Skeletal muscle satellite cell (primary cell): ENCODE measurements around the gene RBPJ.
A peak's percentile ranks its signal among the peaks of the same experiment; 100 is the strongest.
"Not testable (repeated sequence)": the region's sequence is repeated elsewhere in the genome, so short reads cannot be mapped to it uniquely, and the experiment has no call there.

Experiments
- H3K27me3 ChIP-seq: 2 replicates; pipeline ENCODE4 v1.7.0; 2013; ENCODE audit warnings: low read length; ENCODE audit not compliant: control insufficient read depth, insufficient read depth
- H3K36me3 ChIP-seq: 2 replicates; pipeline ENCODE4 v1.7.0; 2013; ENCODE audit warnings: mild to moderate bottlenecking, control low read depth, low read length; ENCODE audit not compliant: insufficient read depth
- H3K4me1 ChIP-seq: 2 replicates; pipeline ENCODE4 v1.7.0; 2013; ENCODE audit warnings: low read length; ENCODE audit not compliant: control insufficient read depth, insufficient read depth
- H3K4me2 ChIP-seq: 2 replicates; pipeline ENCODE4 v1.7.0; 2013; ENCODE audit warnings: mild to moderate bottlenecking, low read length
- H3K4me3 ChIP-seq: 2 replicates; pipeline ENCODE4 v1.7.0; 2013; ENCODE audit warnings: low read length
- H3K9ac ChIP-seq: 2 replicates; pipeline ENCODE4 v1.7.0; 2013; ENCODE audit warnings: mild to moderate bottlenecking, low read depth, low read length, moderate library complexity
- H3K9me3 ChIP-seq: replicated peaks from 2 replicates; pipeline ENCODE4 v1.7.0; 2013; ENCODE audit warnings: mild to moderate bottlenecking, control low read depth, low read length

RBPJ gene

DNA sequence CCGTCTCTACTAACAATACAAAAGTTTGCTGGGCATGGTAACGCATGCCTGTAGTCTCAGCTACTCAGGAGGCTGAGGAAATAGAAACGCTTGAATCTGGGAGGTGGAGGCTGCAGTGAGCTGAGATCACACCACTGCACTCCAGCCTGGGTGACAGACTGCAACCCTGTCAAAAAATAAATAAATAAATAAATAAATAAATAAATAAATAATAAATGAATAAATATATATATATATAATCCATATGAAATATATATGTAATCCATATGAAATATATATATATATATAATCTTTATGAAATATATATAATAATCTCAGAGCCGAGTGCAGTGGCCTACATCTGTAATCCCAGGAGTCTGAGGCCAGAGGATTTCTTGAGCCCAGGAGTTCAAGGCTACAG is 17.8 kb upstream of the RBPJ start:
- H3K27me3 ChIP-seq: no peaks in the 10 kb centered on the region

DNA sequence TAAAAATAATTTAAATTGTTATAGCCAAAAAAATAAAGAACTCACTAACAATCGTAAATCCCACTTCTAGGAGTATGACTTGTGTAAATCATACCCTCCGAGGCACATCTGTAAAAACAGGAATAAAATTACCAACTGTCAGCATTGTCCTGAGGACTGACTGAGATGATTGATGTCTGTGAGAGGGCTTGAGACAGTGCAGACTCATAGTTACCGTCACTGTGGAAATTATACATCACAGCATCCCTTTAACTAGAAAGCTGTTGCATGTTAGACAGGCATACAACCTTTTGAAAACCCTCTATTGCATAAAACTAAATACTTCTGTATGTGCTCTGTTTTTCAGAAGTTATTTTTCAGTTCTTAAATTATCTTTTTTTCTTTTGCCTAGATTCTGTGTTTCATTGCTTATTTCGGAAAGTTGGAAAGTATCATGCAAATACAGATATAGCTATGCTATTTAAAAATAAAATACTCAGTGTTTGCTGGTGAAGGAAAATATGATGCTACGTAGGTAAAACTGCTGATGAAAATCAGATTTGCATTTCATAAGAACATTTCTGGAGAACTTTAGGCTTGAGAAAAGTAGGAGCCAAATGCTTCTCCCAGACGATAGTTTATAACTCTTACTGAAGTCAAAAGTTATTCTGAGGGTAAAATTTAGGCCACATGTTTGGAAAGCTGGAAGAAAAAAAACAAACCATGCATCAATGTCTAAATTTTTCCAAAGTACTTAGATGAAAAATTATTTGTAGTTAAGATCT is 13.6 kb upstream of the RBPJ start:
- Histone ChIP-seq H3K9ac (no peak overlapping the region), H3K27me3 (no peaks in the 10 kb centered on the region), H3K4me2 (no peak overlapping the region), H3K4me3 (no peak overlapping the region), H3K9me3 (no peaks in the 10 kb centered on the region), H3K36me3 (no peaks in the 10 kb centered on the region), H3K4me1 (no peaks in the 10 kb centered on the region)

More for the DNA sequence above, 17.8 kb upstream of the RBPJ start:
- no peaks in the 10 kb centered on the region for H3K36me3 ChIP-seq
- no peak overlapping the region for H3K4me2 ChIP-seq
- peaks cover 8% of the 10 kb centered on the region for H3K4me1 ChIP-seq
- H3K9me3 ChIP-seq: no peaks in the 10 kb centered on the region
- no peak overlapping the region for H3K4me3 ChIP-seq
- no peak overlapping the region for H3K9ac ChIP-seq

DNA sequence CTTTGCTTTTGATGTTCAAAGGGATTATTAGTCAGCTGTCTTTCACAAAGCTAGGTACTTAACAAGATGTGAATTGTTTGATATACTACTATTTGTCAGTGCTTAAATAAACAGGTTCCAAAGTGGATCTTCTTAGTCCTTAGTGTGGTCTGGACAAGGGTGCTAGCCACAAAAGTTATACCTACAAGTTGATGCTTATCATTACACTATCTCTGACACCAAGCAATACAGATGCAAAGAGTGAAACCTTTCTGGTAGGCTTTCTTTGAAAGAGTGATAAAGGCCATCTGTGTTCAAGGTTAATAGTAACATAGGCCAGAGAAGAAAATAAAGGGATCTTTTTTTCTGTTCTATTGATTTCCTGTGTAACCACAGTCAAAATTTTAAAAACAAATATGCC is 12.2 kb upstream of the RBPJ start:
- Histone ChIP-seq H3K27me3 (no peaks in the 10 kb centered on the region), H3K36me3 (no peaks in the 10 kb centered on the region), H3K4me3 (no peak overlapping the region), H3K9me3 (no peaks in the 10 kb centered on the region), H3K4me2 (no peak overlapping the region), H3K4me1 (no peaks in the 10 kb centered on the region), H3K9ac (no peak overlapping the region)

DNA sequence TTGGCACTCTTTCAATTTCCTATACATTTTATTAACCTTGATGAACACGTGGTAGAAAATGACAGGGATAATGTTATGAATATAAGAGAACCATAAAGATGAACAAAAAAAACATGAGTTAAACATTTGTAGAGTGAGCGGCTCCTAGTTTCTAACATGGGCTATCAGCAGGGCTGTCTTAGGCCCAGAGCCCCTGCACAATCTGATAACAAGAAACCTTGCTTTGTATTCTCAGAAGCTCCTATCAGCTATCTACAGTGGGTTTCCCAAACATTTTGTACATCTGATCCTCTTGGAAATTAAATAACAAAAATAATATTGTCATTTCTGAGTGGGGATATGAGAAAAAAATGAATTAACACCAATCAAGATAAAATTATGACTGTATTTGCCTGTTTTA is 10.6 kb upstream of the RBPJ start:
- H3K4me1 ChIP-seq: no peaks in the 10 kb centered on the region
- H3K9ac ChIP-seq: no peak overlapping the region

DNA sequence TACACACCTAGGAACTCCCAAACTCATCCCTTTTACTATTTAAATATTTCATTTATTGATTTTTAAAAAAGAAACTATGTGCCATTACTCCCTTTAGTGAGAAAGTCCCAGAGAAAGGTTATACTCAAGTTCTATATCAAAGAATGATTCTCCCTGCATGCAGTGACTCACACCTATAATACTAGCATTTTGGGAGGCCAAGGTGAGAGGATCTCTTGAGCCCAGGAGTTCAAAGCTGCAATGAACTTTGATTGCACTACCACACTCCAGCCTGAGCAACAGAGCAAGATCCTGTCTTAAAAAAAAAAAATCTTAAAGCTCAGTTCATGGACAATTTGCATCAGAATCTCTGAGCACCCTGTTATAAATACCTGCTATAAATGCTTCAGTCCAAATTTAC is 9.2 kb upstream of the RBPJ start:
- Histone ChIP-seq H3K4me2 (no peak overlapping the region), H3K9ac (no peak overlapping the region), H3K4me1 (no peaks in the 10 kb centered on the region), H3K36me3 (no peaks in the 10 kb centered on the region), H3K4me3 (no peak overlapping the region), H3K9me3 (no peaks in the 10 kb centered on the region), H3K27me3 (no peaks in the 10 kb centered on the region)

More for the DNA sequence above, 10.6 kb upstream of the RBPJ start:
- Histone ChIP-seq H3K27me3 (no peaks in the 10 kb centered on the region), H3K9me3 (no peaks in the 10 kb centered on the region), H3K4me2 (no peak overlapping the region), H3K4me3 (no peak overlapping the region), H3K36me3 (no peaks in the 10 kb centered on the region)

DNA sequence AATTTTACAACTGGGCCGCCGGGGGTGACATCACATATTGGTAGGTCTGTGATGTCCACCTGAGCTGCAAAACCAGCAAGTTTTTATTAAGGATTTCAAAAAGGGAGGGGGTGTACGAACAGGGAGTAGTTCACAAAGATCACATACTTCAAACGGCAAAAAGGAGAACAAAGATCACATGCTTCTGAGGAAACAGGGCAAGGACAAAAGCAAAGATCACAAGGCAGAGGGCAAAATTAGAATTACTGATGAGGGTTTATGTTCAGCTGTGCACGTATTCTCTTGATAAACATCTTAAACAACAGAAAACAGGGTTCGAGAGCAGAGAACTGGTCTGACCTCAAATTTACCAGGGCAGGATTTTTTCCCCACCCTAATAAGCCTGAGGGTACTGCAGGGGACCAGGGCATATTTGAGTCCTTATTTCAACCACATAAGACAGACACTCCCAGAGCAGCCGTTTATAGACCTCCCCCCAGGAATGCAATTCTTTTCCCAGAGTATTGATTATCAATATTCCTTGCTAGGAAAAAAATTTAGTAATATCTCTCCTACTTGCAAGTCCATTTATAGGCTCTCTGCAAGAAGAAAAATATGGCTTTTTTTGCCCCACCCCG is 5.4 kb upstream of the RBPJ start:
- H3K4me1 ChIP-seq, H3K9ac ChIP-seq, H3K9me3 ChIP-seq, H3K4me3 ChIP-seq, H3K27me3 ChIP-seq, H3K4me2 ChIP-seq, H3K36me3 ChIP-seq: not testable (repeated sequence)

DNA sequence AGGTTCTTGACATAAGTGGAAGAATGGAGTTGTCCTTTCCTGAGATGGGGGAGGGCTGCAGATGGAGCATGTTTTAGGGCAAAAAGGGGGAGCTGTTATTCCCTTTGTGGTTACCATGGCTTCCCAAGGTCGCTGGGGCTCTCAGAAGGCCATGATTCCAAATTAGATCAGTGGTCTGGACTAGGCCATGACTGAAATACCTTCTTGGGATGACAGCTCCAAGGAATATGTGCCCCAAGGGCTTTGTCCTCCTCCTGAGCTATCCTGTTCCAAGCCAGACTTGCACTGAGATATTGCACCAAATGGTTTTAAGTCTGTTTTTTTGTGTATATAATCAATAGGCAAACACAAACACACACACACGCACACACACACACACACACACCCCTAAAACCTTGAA is 3.0 kb upstream of the RBPJ start:
- no peak overlapping the region for H3K9ac ChIP-seq
- H3K27me3 ChIP-seq: no peaks in the 10 kb centered on the region
- H3K4me1 ChIP-seq: peaks cover 2% of the 10 kb centered on the region
- H3K4me3 ChIP-seq: no peak overlapping the region
- peaks cover 4% of the 10 kb centered on the region for H3K9me3 ChIP-seq
- no peaks in the 10 kb centered on the region for H3K36me3 ChIP-seq
- H3K4me2 ChIP-seq: no peak overlapping the region

DNA sequence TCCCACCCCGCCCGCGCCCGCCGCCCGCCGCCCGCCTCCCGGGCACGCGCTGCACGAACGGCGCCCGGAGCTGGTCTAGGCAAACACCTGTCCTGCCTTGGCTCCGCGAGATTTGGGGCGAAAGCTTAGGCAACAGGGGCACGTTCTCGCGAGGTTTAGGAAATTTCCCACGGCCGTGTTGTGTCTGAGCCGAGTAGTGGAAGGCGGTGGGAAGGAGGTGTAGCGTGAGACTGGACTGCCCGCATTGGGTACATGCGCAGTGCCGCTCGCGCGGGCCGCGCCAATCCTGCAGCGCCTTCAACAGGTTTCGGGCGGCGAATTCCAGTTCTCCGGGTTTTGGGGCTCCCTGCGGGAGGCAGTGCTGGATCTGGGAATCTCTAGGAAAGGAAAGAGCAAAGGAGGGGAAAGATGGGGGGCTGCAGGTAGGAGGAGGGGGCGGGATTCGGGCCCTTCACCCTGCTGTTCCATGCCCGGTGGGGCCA is 1.3 kb upstream of the RBPJ start:
- Histone ChIP-seq H3K27me3 (no peaks in the 10 kb centered on the region), H3K36me3 (no peaks in the 10 kb centered on the region), H3K4me1 (peaks cover 19% of the 10 kb centered on the region), H3K9ac (peak overlapping the region; percentile 97), H3K9me3 (peaks cover 4% of the 10 kb centered on the region), H3K4me3 (peak overlapping the region; percentile 90), H3K4me2 (peak overlapping the region; percentile 98)

DNA sequence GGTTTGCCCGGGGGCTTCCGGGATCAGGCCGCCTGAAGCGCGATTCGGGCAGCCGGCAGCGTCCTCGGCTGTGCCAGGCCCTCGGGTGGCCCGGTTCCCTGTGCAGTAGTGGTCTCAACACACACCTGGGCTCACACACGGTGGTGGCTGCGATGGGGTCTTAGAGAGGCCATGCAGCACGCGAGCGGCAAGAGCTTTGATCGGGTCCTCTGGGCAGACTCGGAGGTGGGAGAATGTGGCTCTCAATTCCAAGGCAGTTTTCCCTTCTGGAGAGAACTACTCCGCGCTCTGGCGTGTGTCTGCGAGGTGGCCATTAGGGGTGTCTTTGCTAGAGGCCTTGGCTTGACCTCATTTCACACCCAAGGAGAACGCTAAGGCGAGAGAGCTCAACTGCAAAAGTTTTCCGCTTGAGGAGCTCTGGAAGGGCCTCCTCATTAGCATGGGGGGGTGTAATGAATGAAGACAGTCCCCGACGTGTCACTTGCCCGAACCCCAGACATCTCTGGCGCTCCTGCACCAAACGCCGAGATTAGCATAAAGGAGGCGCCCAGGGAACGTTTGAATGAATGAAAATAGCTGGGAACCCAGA is 771 bp upstream of the RBPJ start:
- Histone ChIP-seq H3K4me2 (peak overlapping the region; percentile 92), H3K4me1 (peaks cover 24% of the 10 kb centered on the region), H3K27me3 (no peaks in the 10 kb centered on the region), H3K4me3 (peak overlapping the region; percentile 90), H3K36me3 (no peaks in the 10 kb centered on the region), H3K9ac (peak overlapping the region; percentile 97), H3K9me3 (peaks cover 4% of the 10 kb centered on the region)

DNA sequence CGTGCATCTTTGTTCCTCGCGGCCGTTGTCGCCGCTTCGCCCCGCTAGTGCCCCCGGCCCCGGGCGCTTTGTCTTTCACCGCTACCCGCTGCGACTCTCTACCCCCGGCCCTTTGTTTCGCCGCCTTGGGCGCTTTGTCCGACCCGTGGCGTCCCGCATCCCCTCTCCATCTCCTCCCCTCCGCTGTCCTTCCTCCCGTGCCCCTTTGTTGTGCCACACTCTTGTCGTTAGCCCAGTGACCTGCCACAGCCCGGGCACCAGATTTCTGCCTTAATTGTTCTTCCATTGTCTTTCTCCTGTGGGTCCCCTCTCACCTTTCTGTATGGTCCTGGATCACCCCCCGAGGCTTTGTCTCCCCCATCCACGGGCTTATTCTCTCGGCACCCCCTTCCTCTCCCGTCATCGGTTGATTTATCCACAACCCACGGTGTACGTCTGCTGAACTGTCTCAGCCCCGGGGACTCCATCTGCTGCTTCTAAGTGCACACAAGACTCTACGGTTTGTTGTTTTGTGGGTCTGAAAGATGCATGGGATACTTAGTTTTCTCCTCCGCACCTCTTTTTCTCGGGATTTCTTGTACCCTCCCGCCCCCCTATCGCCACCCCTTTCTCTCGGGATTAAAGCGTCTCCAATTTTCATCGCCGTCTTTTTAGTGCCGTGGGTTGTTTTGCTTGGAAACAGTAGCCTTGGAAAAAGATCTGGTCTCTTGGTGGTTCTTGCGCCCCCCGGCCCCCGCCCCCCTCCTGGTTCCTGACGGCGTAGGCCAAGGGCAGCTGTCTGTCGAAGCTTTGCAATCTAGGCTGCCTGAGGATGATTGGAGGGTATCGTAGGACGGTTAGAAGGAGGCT is 783 bp downstream of the RBPJ start:
- Histone ChIP-seq H3K4me2 (peak overlapping the region; percentile 82), H3K27me3 (no peaks in the 10 kb centered on the region), H3K9me3 (peaks cover 4% of the 10 kb centered on the region), H3K9ac (peak overlapping the region; percentile 97), H3K4me1 (peaks cover 40% of the 10 kb centered on the region), H3K36me3 (no peaks in the 10 kb centered on the region), H3K4me3 (peak overlapping the region; percentile 90)

DNA sequence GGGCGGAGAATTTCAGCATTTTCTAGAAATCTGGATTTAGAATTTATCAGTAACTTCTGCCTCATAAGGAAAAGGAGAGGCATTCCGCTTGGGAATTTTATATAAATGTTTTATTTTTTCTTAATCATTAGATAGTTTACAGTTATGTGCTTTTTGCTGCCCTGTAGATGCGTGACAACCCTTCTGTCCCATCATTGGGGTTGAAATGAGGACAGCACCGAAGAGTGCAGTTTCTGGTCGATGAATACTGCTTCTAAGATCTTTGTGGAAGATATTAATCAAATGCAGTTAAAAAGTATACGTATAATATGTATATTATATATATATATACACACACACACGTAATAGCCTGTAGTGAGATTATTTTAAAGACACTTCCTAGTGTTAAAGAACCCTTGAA is 1.5 kb downstream of the RBPJ start:
- peak overlapping the region; percentile 82 for H3K4me2 ChIP-seq
- peak overlapping the region; percentile 90 for H3K4me3 ChIP-seq
- no peaks in the 10 kb centered on the region for H3K36me3 ChIP-seq
- peaks cover 45% of the 10 kb centered on the region for H3K4me1 ChIP-seq
- H3K9me3 ChIP-seq: peaks cover 4% of the 10 kb centered on the region
- no peaks in the 10 kb centered on the region for H3K27me3 ChIP-seq
- H3K9ac ChIP-seq: peak overlapping the region; percentile 97
